ENCODE data around the gene SLC16A10. TPM values are rescaled to one million over a fixed set of nuclear protein-coding genes. Genes with fewer than 3 reads are reported as not detected.

The SLC16A10 gene
- total and polyA plus RNA-seq, 2 of the 4 experiments (the other 2 are of a cell fraction) = not detected

GRCh38 chr6:111124406-111124805 is 37.1 kb downstream of the SLC16A10 start:
- Histone ChIP-seq H2BK15ac (ENCODE audit: low read depth, low read length) (no peak overlapping the region), H3K4ac (ENCODE audit: low read depth, low read length) (no peak overlapping the region), H3K4me2 (ENCODE audit: low read depth, low read length) (no peak overlapping the region), H4K5ac (ENCODE audit: low read depth, low read length) (no peak overlapping the region), H2AK9ac (replicated peaks; ENCODE audit: low read depth, low read length, poor library complexity) (no peak overlapping the region), H3K27me3 (ENCODE audit: control insufficient read depth, insufficient read depth, low read length) (peaks cover 12% of the 10 kb centered on the region), H2AK5ac (ENCODE audit: low read depth, low read length) (no peak overlapping the region), H3K9me1 (ENCODE audit: insufficient read depth, low read length) (no peaks in the 10 kb centered on the region; the same call in 1 of the 2 replicates), H3K23ac (ENCODE audit: low read depth, low read length) (no peak overlapping the region), H3K14ac (replicated peaks; ENCODE audit: low read depth, low read length) (no peak overlapping the region), H2BK5ac (ENCODE audit: low read depth, low read length, poor library complexity, severe bottlenecking) (no peak overlapping the region), H2AFZ (replicated peaks; ENCODE audit: low read length, poor library complexity) (no peak overlapping the region), H4K8ac (ENCODE audit: low read depth in 2 of 2, low read length in 2 of 2) (no peak overlapping the region), H2BK20ac (ENCODE audit: low read depth, low read length) (no peak overlapping the region), H2BK120ac (ENCODE audit: low read depth, low read length) (no peak overlapping the region), H3K4me3 (ENCODE audit: insufficient read depth, low read depth, low read length) (no peak overlapping the region), H3K4me1 (ENCODE audit: control insufficient read depth, insufficient read depth, low read length) (no peaks in the 10 kb centered on the region), H3K36me3 (ENCODE audit: control insufficient read depth, insufficient read depth, low read length) (no peaks in the 10 kb centered on the region), H3K9me3 (ENCODE audit: control insufficient read depth, insufficient read depth, low read length) (no peaks in the 10 kb centered on the region), H3K79me1 (ENCODE audit: low read depth in 1 of 2, low read length in 2 of 2) (no peaks in the 10 kb centered on the region), H3K9ac (ENCODE audit: low read depth, low read length) (no peak overlapping the region), H3K18ac (ENCODE audit: low read depth, low read length) (no peak overlapping the region), H4K91ac (ENCODE audit: insufficient read depth, low read depth, low read length) (no peak overlapping the region), H3K27ac (ENCODE audit: insufficient read depth, low read length) (no peak overlapping the region), H3K56ac (ENCODE audit: extremely low read depth, insufficient read depth, low read length) (no peak overlapping the region), H4K20me1 (ENCODE audit: insufficient read depth, low read length) (no peaks in the 10 kb centered on the region)
- no TSS peak for BruUV-seq (replicated peaks)
- TF ChIP-seq USF2 (IDR thresholded peaks at IDR 0.05; ENCODE audit: low read depth, low read length) = no peak
- TF ChIP-seq NFE2L2 (IDR thresholded peaks at IDR 0.05; ENCODE audit: low read depth, low read length) = no peak
- no peak for TF ChIP-seq ELK1 (IDR thresholded peaks at IDR 0.05; ENCODE audit: borderline replicate concordance, low read depth, low read length)
- intact Hi-C loops (cut with micrococcal nuclease) = no loop called here
- ChIA-PET POLR2A (ENCODE audit: unreplicated experiment) (no interaction called here), CTCF (no interaction called here)
- ATAC-seq (ENCODE audit: low read depth) = no peak
- no peak for DNase-seq
- dilution Hi-C loops (cut with HindIII; ENCODE audit: low sequenced_read_pairs, unreplicated experiment) = no loop called here
- in situ Hi-C loops (cut with MboI; ENCODE audit: low sequenced_read_pairs) = no loop called here
- no CpG with 5 or more reads among the region's 4 CpGs for WGBS, 2 experiments (ENCODE audit: extremely low coverage in 2 of 2, insufficient read length in 1 of 2)
